ENCODE results near the gene LRP1-AS.

The LRP1-AS gene

DNA sequence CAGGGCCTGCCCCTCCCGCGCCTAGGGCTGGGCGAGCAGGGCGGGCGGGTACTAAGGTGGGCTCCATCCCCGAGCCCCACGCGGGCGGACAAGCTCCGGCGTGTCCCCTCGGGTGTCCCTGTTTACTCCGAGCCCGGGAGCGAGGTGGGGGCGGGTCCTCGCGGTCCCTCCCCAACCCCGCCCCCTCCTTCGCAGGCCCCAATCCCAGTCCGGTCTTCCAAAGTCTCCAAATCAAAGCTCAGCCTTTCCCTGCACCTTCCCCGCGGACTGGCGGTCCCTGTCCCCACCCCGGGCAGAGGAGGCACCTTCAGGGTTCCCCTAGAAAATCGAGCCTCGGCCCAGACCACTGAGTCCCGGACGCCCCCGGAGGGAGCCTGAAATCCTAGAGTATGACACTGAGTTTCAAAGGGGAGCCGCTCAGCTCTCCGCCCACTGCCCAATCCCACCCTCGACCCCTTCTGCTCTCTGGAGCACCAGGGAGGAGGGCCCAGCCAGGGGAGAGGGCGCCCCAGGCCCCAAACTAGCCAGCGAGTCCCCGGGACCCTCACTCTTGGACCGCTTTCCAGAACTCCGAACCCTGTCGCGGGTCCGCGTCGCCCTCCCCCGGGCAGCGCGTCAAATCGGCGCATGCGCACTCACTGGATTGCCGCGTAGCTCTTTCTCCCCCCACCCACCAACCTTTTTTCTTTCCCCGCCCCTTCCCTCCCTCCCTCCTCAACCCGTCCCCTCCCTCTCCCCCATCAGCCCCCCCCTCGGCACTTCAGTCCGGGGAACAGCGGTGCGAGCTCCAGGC lies 19.5 kb downstream of the LRP1-AS start, which contains the start of gene LRP1:
Gene LRP1 (plus strand): TSS at position 758 of the 793 bp plus-strand sequence. CDS start 482 bp downstream, outside the sequence.
- no peaks in the 10 kb centered on the region for H3K79me2 ChIP-seq (ENCODE audit: insufficient read depth, low read depth)
- peak within 1 kb of the TSS; percentile 55; the same call in 1 of the 2 replicates for H3K9ac ChIP-seq
- H3K27me3 ChIP-seq (ENCODE audit: insufficient read depth, low read depth): peaks cover 61% of the 10 kb centered on the region
- H2AFZ ChIP-seq (ENCODE audit: low read depth): peak within 1 kb of the TSS; percentile 100
- peaks cover 19% of the 10 kb centered on the region for H3K4me1 ChIP-seq (ENCODE audit: low read depth, poor library complexity, severe bottlenecking)
- TF ChIP-seq, protein P1, sequence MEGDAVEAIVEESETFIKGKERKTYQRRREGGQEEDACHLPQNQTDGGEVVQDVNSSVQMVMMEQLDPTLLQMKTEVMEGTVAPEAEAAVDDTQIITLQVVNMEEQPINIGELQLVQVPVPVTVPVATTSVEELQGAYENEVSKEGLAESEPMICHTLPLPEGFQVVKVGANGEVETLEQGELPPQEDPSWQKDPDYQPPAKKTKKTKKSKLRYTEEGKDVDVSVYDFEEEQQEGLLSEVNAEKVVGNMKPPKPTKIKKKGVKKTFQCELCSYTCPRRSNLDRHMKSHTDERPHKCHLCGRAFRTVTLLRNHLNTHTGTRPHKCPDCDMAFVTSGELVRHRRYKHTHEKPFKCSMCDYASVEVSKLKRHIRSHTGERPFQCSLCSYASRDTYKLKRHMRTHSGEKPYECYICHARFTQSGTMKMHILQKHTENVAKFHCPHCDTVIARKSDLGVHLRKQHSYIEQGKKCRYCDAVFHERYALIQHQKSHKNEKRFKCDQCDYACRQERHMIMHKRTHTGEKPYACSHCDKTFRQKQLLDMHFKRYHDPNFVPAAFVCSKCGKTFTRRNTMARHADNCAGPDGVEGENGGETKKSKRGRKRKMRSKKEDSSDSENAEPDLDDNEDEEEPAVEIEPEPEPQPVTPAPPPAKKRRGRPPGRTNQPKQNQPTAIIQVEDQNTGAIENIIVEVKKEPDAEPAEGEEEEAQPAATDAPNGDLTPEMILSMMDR (conservative IDR thresholded peaks at IDR 0.05; ENCODE audit: low read depth, low read length): no peak
- peak within 1 kb of the TSS; percentile 71 for H3K4me3 ChIP-seq (IDR thresholded peaks at IDR 0.05; ENCODE audit: insufficient read depth, low read depth, low read length)
- H3K36me3 ChIP-seq (ENCODE audit: insufficient read depth): no peaks in the 10 kb centered on the region
- no peak within 1 kb of the TSS for H3K27ac ChIP-seq
- H3K4me2 ChIP-seq: peak within 1 kb of the TSS; percentile 93
- no peaks in the 10 kb centered on the region for H4K20me1 ChIP-seq (ENCODE audit: insufficient read depth)

DNA sequence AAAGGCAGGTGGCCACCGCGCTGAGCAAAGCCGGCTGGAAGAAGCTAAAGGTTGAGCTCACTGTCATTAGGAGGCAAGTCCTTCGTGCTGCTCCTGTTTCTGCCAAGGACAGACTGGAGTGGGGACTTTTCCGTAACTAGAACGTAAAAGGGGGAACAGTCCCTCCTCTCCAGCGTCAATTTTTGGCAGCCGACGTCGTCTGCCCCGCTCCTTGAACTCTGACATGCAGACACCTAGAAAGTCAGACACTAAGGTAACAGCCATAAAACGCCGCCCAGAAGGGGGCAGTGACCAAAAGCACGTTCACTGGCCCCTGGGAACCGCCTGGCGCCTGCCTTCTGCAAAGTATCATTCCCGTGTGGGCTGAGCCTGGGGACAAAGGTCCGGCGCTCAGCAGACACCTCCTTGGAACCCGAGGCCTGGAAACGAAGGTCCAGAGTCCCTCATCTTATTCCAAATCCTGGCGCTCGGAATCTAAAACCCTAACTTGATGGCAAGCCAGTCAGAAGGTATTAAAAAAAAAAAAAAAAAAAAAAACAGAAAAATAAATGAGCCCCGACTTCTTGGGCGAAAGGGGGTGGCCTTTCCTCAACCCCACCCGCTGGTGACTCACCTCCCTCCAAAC lies 20.2 kb downstream of the LRP1-AS start:
- TF ChIP-seq, protein P1 (conservative IDR thresholded peaks at IDR 0.05; ENCODE audit: low read depth, low read length): peak; percentile 42
- peaks cover 19% of the 10 kb centered on the region for H3K4me1 ChIP-seq (ENCODE audit: low read depth, poor library complexity, severe bottlenecking)
- peak overlapping the region; percentile 93 for H3K4me2 ChIP-seq
- H3K27me3 ChIP-seq (ENCODE audit: insufficient read depth, low read depth): peaks cover 56% of the 10 kb centered on the region; the same call in 1 of the 2 replicates
- H4K20me1 ChIP-seq (ENCODE audit: insufficient read depth): no peaks in the 10 kb centered on the region
- H3K79me2 ChIP-seq (ENCODE audit: insufficient read depth, low read depth): no peaks in the 10 kb centered on the region
- no peak overlapping the region for H3K27ac ChIP-seq
- H3K9ac ChIP-seq: peak overlapping the region; percentile 55; the same call in 1 of the 2 replicates
- peak overlapping the region; percentile 100 for H2AFZ ChIP-seq (ENCODE audit: low read depth)
- H3K4me3 ChIP-seq (IDR thresholded peaks at IDR 0.05; ENCODE audit: insufficient read depth, low read depth, low read length): peak overlapping the region; percentile 71
- no peaks in the 10 kb centered on the region for H3K36me3 ChIP-seq (ENCODE audit: insufficient read depth)

DNA sequence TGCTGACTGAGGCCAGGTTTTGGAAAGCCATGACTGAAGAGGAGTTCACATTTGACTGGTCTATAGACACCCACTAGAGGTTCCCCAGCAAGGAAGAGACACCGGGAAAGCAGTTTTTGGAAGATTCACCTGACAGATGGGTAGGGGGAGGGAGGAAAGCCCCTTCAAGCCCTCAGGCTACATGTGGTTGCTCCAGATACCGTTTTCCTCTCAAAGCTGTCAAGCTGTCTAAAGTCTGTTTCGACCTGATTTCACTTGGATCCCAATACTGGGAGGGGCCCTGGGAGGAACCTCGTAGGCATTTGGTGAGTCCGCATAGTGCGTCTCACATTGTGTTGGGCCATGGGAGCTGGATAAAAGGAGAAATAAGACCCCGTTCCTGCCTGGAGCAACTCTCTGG lies 20.9 kb downstream of the LRP1-AS start:
- TF ChIP-seq, protein P1 (conservative IDR thresholded peaks at IDR 0.05; ENCODE audit: low read depth, low read length): no peak
- Histone ChIP-seq H3K4me1 (ENCODE audit: low read depth, poor library complexity, severe bottlenecking) (peaks cover 19% of the 10 kb centered on the region), H3K4me2 (peak overlapping the region; percentile 93; the same call in 1 of the 2 replicates), H3K79me2 (ENCODE audit: insufficient read depth, low read depth) (no peaks in the 10 kb centered on the region), H2AFZ (ENCODE audit: low read depth) (peak overlapping the region; percentile 100; the same call in 1 of the 2 replicates), H3K9ac (no peak overlapping the region), H3K27me3 (ENCODE audit: insufficient read depth, low read depth) (peaks cover 49% of the 10 kb centered on the region; the same call in 1 of the 2 replicates), H3K27ac (no peak overlapping the region), H3K36me3 (ENCODE audit: insufficient read depth) (no peaks in the 10 kb centered on the region), H3K4me3 (IDR thresholded peaks at IDR 0.05; ENCODE audit: insufficient read depth, low read depth, low read length) (no peak overlapping the region), H4K20me1 (ENCODE audit: insufficient read depth) (no peaks in the 10 kb centered on the region)

DNA sequence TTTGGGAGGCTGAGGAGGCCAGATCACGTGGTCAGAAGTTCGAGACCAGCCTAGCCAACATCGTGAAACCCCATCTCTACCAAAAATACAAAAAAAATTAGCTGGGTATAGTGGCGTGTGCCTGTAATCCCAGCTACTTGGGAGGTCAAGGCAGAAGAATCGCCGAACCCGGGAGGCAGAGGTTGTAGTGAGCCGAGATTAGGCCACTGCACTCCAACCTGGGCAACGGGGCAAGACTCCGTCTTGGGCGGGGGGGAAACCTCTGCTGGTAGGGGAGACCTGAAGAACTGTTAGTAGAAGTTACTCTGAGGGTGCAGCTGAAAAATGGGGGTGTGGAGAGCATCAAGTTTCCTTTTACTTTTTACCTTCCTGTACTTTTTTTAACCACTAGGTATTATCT lies 21.4 kb downstream of the LRP1-AS start:
- Histone ChIP-seq H3K4me1 (ENCODE audit: low read depth, poor library complexity, severe bottlenecking) (peaks cover 18% of the 10 kb centered on the region), H4K20me1 (ENCODE audit: insufficient read depth) (no peaks in the 10 kb centered on the region), H3K4me3 (IDR thresholded peaks at IDR 0.05; ENCODE audit: insufficient read depth, low read depth, low read length) (no peak overlapping the region), H2AFZ (ENCODE audit: low read depth) (no peak overlapping the region), H3K4me2 (no peak overlapping the region), H3K27me3 (ENCODE audit: insufficient read depth, low read depth) (peaks cover 46% of the 10 kb centered on the region; the same call in 1 of the 2 replicates), H3K79me2 (ENCODE audit: insufficient read depth, low read depth) (no peaks in the 10 kb centered on the region), H3K27ac (no peak overlapping the region), H3K36me3 (ENCODE audit: insufficient read depth) (no peaks in the 10 kb centered on the region), H3K9ac (no peak overlapping the region)
- TF ChIP-seq, protein P1 (conservative IDR thresholded peaks at IDR 0.05; ENCODE audit: low read depth, low read length): no peak

Measured in KMS-11 (cell line).